Nephron progenitor cell (in vitro differentiated cells): ENCODE data around the gene ROBO2.

Experiments used
- DNase-seq: peaks from one replicate; pipeline ENCODE4 v3.0.0; 2021
- H3K27ac Mint-ChIP-seq: 2 replicates; pipeline ENCODE4 v1.8.0; 2021; ENCODE audit warnings: mild to moderate bottlenecking, moderate library complexity, mixed read lengths
- H3K27me3 Mint-ChIP-seq: 2 replicates; pipeline ENCODE4 v1.8.0; 2021; ENCODE audit warnings: mild to moderate bottlenecking, low read depth, mixed read lengths; ENCODE audit not compliant: poor library complexity
- H3K36me3 Mint-ChIP-seq: 2 replicates; pipeline ENCODE4 v1.8.0; 2021; ENCODE audit warnings: low read depth, mixed read lengths
- H3K4me1 Mint-ChIP-seq: 2 replicates; pipeline ENCODE4 v1.8.0; 2021; ENCODE audit warnings: mixed read lengths
- H3K4me3 Mint-ChIP-seq: 2 replicates; pipeline ENCODE4 v1.8.0; 2021; ENCODE audit warnings: mild to moderate bottlenecking, moderate library complexity, mixed read lengths
- H3K9me3 Mint-ChIP-seq: 2 replicates; pipeline ENCODE4 v1.8.0; 2021; ENCODE audit warnings: mild to moderate bottlenecking, moderate library complexity, mixed read lengths
- CTCF ChIP-seq: fragments of 200-600 bp; sonication (generic); IDR thresholded peaks from 2 replicates; pipeline ENCODE4 v1.5.0; 2021; ENCODE audit warnings: antibody characterized with exemption

Gene ROBO2

GRCh38 chr3:77288348-77288747 is 248.4 kb downstream of the ROBO2 start:
- Mint-ChIP-seq H3K9me3 (no peaks in the 10 kb centered on the region), H3K27ac (no peak overlapping the region), H3K4me1 (peaks cover 20% of the 10 kb centered on the region), H3K27me3 (no peaks in the 10 kb centered on the region), H3K4me3 (no peak overlapping the region), H3K36me3 (no peaks in the 10 kb centered on the region)
- no peak for DNase-seq
- TF ChIP-seq CTCF: no peak

GRCh38 chr3:77296527-77296926 is 256.6 kb downstream of the ROBO2 start:
- TF ChIP-seq CTCF: no peak
- H3K9me3 Mint-ChIP-seq: no peaks in the 10 kb centered on the region
- H3K27me3 Mint-ChIP-seq: peaks cover 3% of the 10 kb centered on the region
- no peak overlapping the region for H3K4me3 Mint-ChIP-seq
- no peak for DNase-seq
- H3K4me1 Mint-ChIP-seq: no peaks in the 10 kb centered on the region
- no peaks in the 10 kb centered on the region for H3K36me3 Mint-ChIP-seq
- H3K27ac Mint-ChIP-seq: no peak overlapping the region

- no peak overlapping the region for H3K4me3 Mint-ChIP-seq
- no peaks in the 10 kb centered on the region for H3K9me3 Mint-ChIP-seq
- no peak overlapping the region for H3K27ac Mint-ChIP-seq
- no peaks in the 10 kb centered on the region for H3K36me3 Mint-ChIP-seq
- peaks cover 3% of the 10 kb centered on the region for H3K27me3 Mint-ChIP-seq
- H3K4me1 Mint-ChIP-seq: peaks cover 5% of the 10 kb centered on the region
- no peak for TF ChIP-seq CTCF
- no peak for DNase-seq
Observed at GRCh38 chr3:77298417-77298816, 258.5 kb downstream of the ROBO2 start.

GRCh38 chr3:77303955-77304699 is 264.2 kb downstream of the ROBO2 start:
- Mint-ChIP-seq H3K36me3 (no peaks in the 10 kb centered on the region), H3K9me3 (no peaks in the 10 kb centered on the region), H3K27me3 (no peaks in the 10 kb centered on the region), H3K27ac (peak overlapping the region; percentile 55), H3K4me1 (peaks cover 21% of the 10 kb centered on the region), H3K4me3 (no peak overlapping the region)
- TF ChIP-seq CTCF: no peak
- no peak for DNase-seq

- H3K36me3 Mint-ChIP-seq: no peaks in the 10 kb centered on the region
- DNase-seq: no peak
- no peaks in the 10 kb centered on the region for H3K27me3 Mint-ChIP-seq
- H3K27ac Mint-ChIP-seq: peak overlapping the region; percentile 30
- no peak overlapping the region for H3K4me3 Mint-ChIP-seq
- no peak for TF ChIP-seq CTCF
- peaks cover 21% of the 10 kb centered on the region for H3K4me1 Mint-ChIP-seq
- H3K9me3 Mint-ChIP-seq: no peaks in the 10 kb centered on the region
Observed at GRCh38 chr3:77304700-77305021, 264.8 kb downstream of the ROBO2 start.

- Mint-ChIP-seq H3K36me3 (no peaks in the 10 kb centered on the region), H3K27me3 (no peaks in the 10 kb centered on the region), H3K4me1 (peaks cover 8% of the 10 kb centered on the region), H3K27ac (no peak overlapping the region), H3K4me3 (no peak overlapping the region), H3K9me3 (no peaks in the 10 kb centered on the region)
- no peak for DNase-seq
- no peak for TF ChIP-seq CTCF
Observed at GRCh38 chr3:77309460-77309859, 269.6 kb downstream of the ROBO2 start.
